Neural progenitor cell (in vitro differentiated cells): ENCODE results near the gene JAK2. TPM values are rescaled to one million over a fixed set of nuclear protein-coding genes. Genes with fewer than 3 reads are reported as not detected.

Experiments
- DNase-seq: peaks from one replicate; pipeline ENCODE4 v3.0.0-alpha.2; 2016; ENCODE audit warnings: low spot score
- H2AFZ ChIP-seq: fragments of 200-600 bp; sonication (generic); replicated peaks from 2 replicates; pipeline ENCODE4 v1.6.1; 2016; ENCODE audit warnings: antibody characterized with exemption
- H3F3A ChIP-seq: fragments of 200-600 bp; sonication (generic); 2 replicates; pipeline ENCODE4 v1.6.1; 2016; ENCODE audit warnings: antibody characterized with exemption, low read depth
- H3K27ac ChIP-seq: fragments of 200-600 bp; sonication (generic); 2 replicates; pipeline ENCODE4 v1.5.1; 2016; ENCODE audit warnings: mild to moderate bottlenecking
- H3K27me3 ChIP-seq: fragments of 200-600 bp; sonication (generic); 2 replicates; pipeline ENCODE4 v1.6.1; 2016; ENCODE audit warnings: mild to moderate bottlenecking, moderate library complexity
- H3K36me3 ChIP-seq: fragments of 200-600 bp; sonication (generic); 2 replicates; pipeline ENCODE4 v1.5.1; 2016
- H3K4me1 ChIP-seq: fragments of 200-600 bp; sonication (generic); 2 replicates; pipeline ENCODE4 v1.6.1; 2016; ENCODE audit warnings: mixed run types
- H3K4me2 ChIP-seq: fragments of 200-600 bp; sonication (generic); 2 replicates; pipeline ENCODE4 v1.6.1; 2016
- H3K4me3 ChIP-seq: fragments of 200-600 bp; sonication (generic); 2 replicates; pipeline ENCODE4 v1.5.1; 2016
- H3K79me2 ChIP-seq: fragments of 200-600 bp; sonication (generic); 2 replicates; pipeline ENCODE4 v1.6.1; 2016; ENCODE audit warnings: low read depth
- H3K9ac ChIP-seq: fragments of 200-600 bp; sonication (generic); 2 replicates; pipeline ENCODE4 v1.6.1; 2016
- H3K9me3 ChIP-seq: fragments of 200-600 bp; sonication (generic); 2 replicates; pipeline ENCODE4 v1.5.1; 2016; ENCODE audit warnings: low read depth
- H4K20me1 ChIP-seq: fragments of 200-600 bp; sonication (generic); 2 replicates; pipeline ENCODE4 v1.6.1; 2016; ENCODE audit warnings: low read depth
- H3K27ac Mint-ChIP-seq: 3 replicates; pipeline ENCODE4 v1.8.0; 2021; ENCODE audit warnings: mixed read lengths
- H3K27me3 Mint-ChIP-seq: 2 replicates; pipeline ENCODE4 v1.8.0; 2022; ENCODE audit warnings: low read depth, mild to moderate bottlenecking, inconsistent platforms, moderate library complexity, mixed read lengths; ENCODE audit not compliant: insufficient read depth
- H3K36me3 Mint-ChIP-seq: 3 replicates; pipeline ENCODE4 v1.8.0; 2021; ENCODE audit warnings: mixed read lengths
- H3K4me1 Mint-ChIP-seq: 3 replicates; pipeline ENCODE4 v1.8.0; 2021; ENCODE audit warnings: mixed read lengths
- H3K4me3 Mint-ChIP-seq: 3 replicates; pipeline ENCODE4 v1.8.0; 2021; ENCODE audit warnings: mild to moderate bottlenecking, moderate library complexity, mixed read lengths
- H3K9me3 Mint-ChIP-seq: 3 replicates; pipeline ENCODE4 v1.8.0; 2020; ENCODE audit warnings: mixed read lengths
- CTCF ChIP-seq: fragments of 200-600 bp; sonication (generic); IDR thresholded peaks from 2 replicates; pipeline ENCODE4 v1.5.1; 2017; ENCODE audit warnings: antibody characterized with exemption, mild to moderate bottlenecking
- EZH2 ChIP-seq: fragments of 200-600 bp; sonication (generic); IDR thresholded peaks from 2 replicates; pipeline ENCODE4 v1.6.1; 2017; ENCODE audit warnings: antibody characterized with exemption, mild to moderate bottlenecking, moderate library complexity
- EZH2phosphoT487 ChIP-seq: fragments of 200-600 bp; sonication (generic); IDR thresholded peaks from 2 replicates; pipeline ENCODE4 v1.6.1; 2017; ENCODE audit warnings: antibody characterized with exemption
- total RNA-seq: library from RNA; depleted of rRNA; stranded (reverse); fragments of >200 nt; gene quantifications from 2 replicates; pipeline ENCODE4 v1.2.3, GENCODE V29; 2015; ENCODE audit warnings: low replicate concordance

Gene JAK2
- total RNA-seq, 1 donor from 2014 or later: 3.9 TPM

- no peaks in the 10 kb centered on the region for H3K9me3 Mint-ChIP-seq
- no peak overlapping the region for H3K27ac Mint-ChIP-seq
- no peak overlapping the region for H3K4me2 ChIP-seq
- no peaks in the 10 kb centered on the region for H3K27me3 ChIP-seq
- H2AFZ ChIP-seq: no peak overlapping the region
- no peak overlapping the region for H3K9ac ChIP-seq
- H3K27ac ChIP-seq: no peak overlapping the region
- H3K27me3 Mint-ChIP-seq: peaks cover 3% of the 10 kb centered on the region
- no peaks in the 10 kb centered on the region for H3K4me1 Mint-ChIP-seq
- no peaks in the 10 kb centered on the region for H3K4me1 ChIP-seq
- no peak overlapping the region for H3K4me3 Mint-ChIP-seq
- DNase-seq: no peak
- no peaks in the 10 kb centered on the region for H3K9me3 ChIP-seq
- H3K4me3 ChIP-seq: no peak overlapping the region
- H3K36me3 ChIP-seq: no peaks in the 10 kb centered on the region
- H3K79me2 ChIP-seq: no peaks in the 10 kb centered on the region
- H3F3A ChIP-seq: no peaks in the 10 kb centered on the region
- no peaks in the 10 kb centered on the region for H4K20me1 ChIP-seq
- TF ChIP-seq EZH2phosphoT487: no peak
- no peak for TF ChIP-seq CTCF
- TF ChIP-seq EZH2: no peak
- H3K36me3 Mint-ChIP-seq: no peaks in the 10 kb centered on the region
Measured at GRCh38 chr9:4970970-4971641, 14.0 kb upstream of the JAK2 start.

- H4K20me1 ChIP-seq: no peaks in the 10 kb centered on the region
- H3K9me3 ChIP-seq: no peaks in the 10 kb centered on the region
- no peak overlapping the region for H3K4me2 ChIP-seq
- H3K27me3 Mint-ChIP-seq: peaks cover 3% of the 10 kb centered on the region
- no peaks in the 10 kb centered on the region for H3K27me3 ChIP-seq
- no peak overlapping the region for H3K27ac Mint-ChIP-seq
- H3K4me3 ChIP-seq: no peak overlapping the region
- no peak for TF ChIP-seq CTCF
- no peak for TF ChIP-seq EZH2
- TF ChIP-seq EZH2phosphoT487: no peak
- H3K79me2 ChIP-seq: no peaks in the 10 kb centered on the region
- H3K36me3 ChIP-seq: no peaks in the 10 kb centered on the region
- H3K9me3 Mint-ChIP-seq: no peaks in the 10 kb centered on the region
- H3K9ac ChIP-seq: no peak overlapping the region
- no peak overlapping the region for H3K27ac ChIP-seq
- H3F3A ChIP-seq: no peaks in the 10 kb centered on the region
- H3K36me3 Mint-ChIP-seq: no peaks in the 10 kb centered on the region
- DNase-seq: no peak
- no peak overlapping the region for H3K4me3 Mint-ChIP-seq
- H3K4me1 ChIP-seq: peaks cover 8% of the 10 kb centered on the region
- no peaks in the 10 kb centered on the region for H3K4me1 Mint-ChIP-seq
- H2AFZ ChIP-seq: no peak overlapping the region
Measured at GRCh38 chr9:4973246-4973645, 11.8 kb upstream of the JAK2 start.

- Histone ChIP-seq H3K4me3 (no peak overlapping the region), H3K27ac (no peak overlapping the region), H3F3A (no peaks in the 10 kb centered on the region), H4K20me1 (no peaks in the 10 kb centered on the region), H3K9me3 (no peaks in the 10 kb centered on the region), H3K4me2 (no peak overlapping the region), H3K9ac (no peak overlapping the region), H3K27me3 (no peaks in the 10 kb centered on the region), H2AFZ (no peak overlapping the region), H3K4me1 (peaks cover 8% of the 10 kb centered on the region), H3K36me3 (no peaks in the 10 kb centered on the region), H3K79me2 (no peaks in the 10 kb centered on the region)
- no peak for TF ChIP-seq EZH2phosphoT487
- no peak for TF ChIP-seq EZH2
- no peak for TF ChIP-seq CTCF
- no peak overlapping the region for H3K27ac Mint-ChIP-seq
- no peak overlapping the region for H3K4me3 Mint-ChIP-seq
- no peaks in the 10 kb centered on the region for H3K36me3 Mint-ChIP-seq
- H3K4me1 Mint-ChIP-seq: no peaks in the 10 kb centered on the region
- H3K9me3 Mint-ChIP-seq: no peaks in the 10 kb centered on the region
- DNase-seq: no peak
- peaks cover 3% of the 10 kb centered on the region for H3K27me3 Mint-ChIP-seq
Measured at GRCh38 chr9:4973902-4974301, 11.2 kb upstream of the JAK2 start.
